Measurements from ENCODE around the gene MAP6.

- TF ChIP-seq EP300 (IDR thresholded peaks at IDR 0.05) (no peak), CTCF (IDR thresholded peaks at IDR 0.05) (no peak), POLR2A (IDR thresholded peaks at IDR 0.05) (no peak)
These were observed 112.6 kb downstream of the MAP6 start for GRCh38 chr11:75556275-75556674.

Measured in tibial nerve (tissue), 4 donors.